ENCODE measurements around the gene JAK1. TPM values are rescaled to one million over a fixed set of nuclear protein-coding genes. Genes with fewer than 3 reads are reported as not detected.

The JAK1 gene
- total and polyA plus RNA-seq, 2 donors (not counting 3 experiments of a cell fraction or from before 2014, with no cell fraction given), result 68.8 to 177 TPM

GRCh38 chr1:64866689-64867088, 99.7 kb downstream of the JAK1 start:
- Histone ChIP-seq H3K9me1 (replicated peaks; ENCODE audit: control insufficient read depth, extremely low read depth, insufficient read depth, low read length) (no peaks in the 10 kb centered on the region), H3K9ac (replicated peaks; ENCODE audit: extremely low read depth, insufficient read depth, low read length) (no peak overlapping the region), H4K20me1 (replicated peaks; ENCODE audit: control insufficient read depth, extremely low read depth, insufficient read depth, low read length) (no peaks in the 10 kb centered on the region), H3K4me3 (replicated peaks in 1 of 3; ENCODE audit: insufficient read depth in 1 of 3, low read depth in 1 of 3, low read length in 3 of 3) (no peak overlapping the region), H3K9me3 (replicated peaks; ENCODE audit: control insufficient read depth, insufficient read depth, low read length) (no peaks in the 10 kb centered on the region), H3K79me2 (ENCODE audit: control insufficient read depth, insufficient read depth, low read length) (peaks cover 18% of the 10 kb centered on the region), H3K36me3 (ENCODE audit: control insufficient read depth in 2 of 2, extremely low read depth in 1 of 2, insufficient read depth in 2 of 2, low read length in 2 of 2) (peaks cover 12% of the 10 kb centered on the region in 2 experiments), H3K4me2 (ENCODE audit: insufficient read depth, low read length) (no peak overlapping the region), H2AFZ (ENCODE audit: low read depth, low read length) (no peak overlapping the region), H3K27me3 (ENCODE audit: control insufficient read depth in 2 of 2, insufficient read depth in 2 of 2, low read length in 2 of 2) (no peaks in the 10 kb centered on the region), H3K4me1 (ENCODE audit: control insufficient read depth, extremely low read depth, insufficient read depth, low read length) (peaks cover 45% of the 10 kb centered on the region), H3K27ac (ENCODE audit: insufficient read depth, low read depth, low read length) (no peak overlapping the region)
- ChIA-PET POLR2A (no interaction called here), CTCF (no interaction called here)
- intact Hi-C loops (cut with micrococcal nuclease), result no loop called here
- dilution Hi-C loops (cut with MboI; ENCODE audit: extremely low pct_ligation_motif_present, low sequenced_read_pairs), result no loop called here
- BruUV-seq (replicated peaks), result no TSS peak
- DNase-seq (ENCODE audit: low read depth, low spot score) (no peak), FAIRE-seq (no peak)
- TF ChIP-seq MYC (IDR thresholded peaks at IDR 0.05; ENCODE audit: low read depth, low read length) (no peak), POLR2AphosphoS5 (IDR thresholded peaks at IDR 0.05; ENCODE audit: insufficient read depth, low read depth, low read length) (no peak), EZH2 (IDR thresholded peaks at IDR 0.05; ENCODE audit: borderline replicate concordance, low read depth, low read length, severe bottlenecking) (no peak), JUN (IDR thresholded peaks at IDR 0.05; ENCODE audit: borderline replicate concordance, insufficient read depth, insufficient read length, low read depth) (no peak), CTCF (IDR thresholded peaks at IDR 0.05; ENCODE audit: extremely low read depth in 1 of 2, insufficient read depth in 1 of 2, low read depth in 1 of 2, low read length in 2 of 2) (no peak), MAX (IDR thresholded peaks at IDR 0.05; ENCODE audit: insufficient read depth, insufficient read length) (no peak), POLR2A (IDR thresholded peaks at IDR 0.05; ENCODE audit: low read depth, low read length) (no peak), FOS (IDR thresholded peaks at IDR 0.05; ENCODE audit: borderline replicate concordance, insufficient read depth, low read length) (no peak), GATA2 (IDR thresholded peaks at IDR 0.05; ENCODE audit: insufficient read depth, insufficient read length, low read depth, low read length) (no peak)

Measured in endothelial cell of umbilical vein (primary cell).